IPS DF 6.9 (cell line): ENCODE data around the gene SKI.

Source experiments
- DNase-seq: peaks from one replicate; pipeline ENCODE4 v3.0.0-alpha.2; 2013; ENCODE audit warnings: low read depth, low spot score
- H3K27ac ChIP-seq: one replicate; pipeline ENCODE4 v1.5.1; 2013; ENCODE audit warnings: low read length, control low read depth
- H3K27me3 ChIP-seq: 2 replicates; pipeline ENCODE4 v1.6.1; 2013; ENCODE audit warnings: mild to moderate bottlenecking, low read length; ENCODE audit not compliant: control insufficient read depth, insufficient read depth
- H3K36me3 ChIP-seq: 2 replicates; pipeline ENCODE4 v1.6.1; 2013; ENCODE audit warnings: low read length; ENCODE audit not compliant: control insufficient read depth, insufficient read depth
- H3K4me1 ChIP-seq: 2 replicates; pipeline ENCODE4 v1.6.1; 2013; ENCODE audit warnings: low read length; ENCODE audit not compliant: control insufficient read depth, insufficient read depth
- H3K4me3 ChIP-seq: 2 replicates; pipeline ENCODE4 v1.5.1; 2013; ENCODE audit warnings: mild to moderate bottlenecking, low read length
- H3K9me3 ChIP-seq: 2 replicates; pipeline ENCODE4 v1.6.1; 2013; ENCODE audit warnings: low read length, inconsistent platforms; ENCODE audit not compliant: control insufficient read depth, insufficient read depth
- WGBS: extraction: QIAGEN DNeasy Blood & Tissue Kit; methylation state at CpG from one replicate; pipeline ENCODE4 v1.1.7; 2013; ENCODE audit warnings: mixed read lengths, missing lambda C conversion rate; ENCODE audit not compliant: insufficient read length, insufficient coverage; 5-methylcytosine and 5-hydroxymethylcytosine counted together

Gene SKI

GRCh38 chr1:2221271-2221670, 6.8 kb upstream of the SKI start:
- no peaks in the 10 kb centered on the region for H3K9me3 ChIP-seq
- H3K27me3 ChIP-seq: no peaks in the 10 kb centered on the region
- H3K4me3 ChIP-seq: no peak overlapping the region
- H3K4me1 ChIP-seq: 0 out of 2 replicates have a peak, but pooled peaks cover under 1% of the 10 kb centered on the region
- H3K36me3 ChIP-seq: no peaks in the 10 kb centered on the region
- DNase-seq: no peak
- no peak overlapping the region for H3K27ac ChIP-seq
- no CpG with 5 or more reads among the region's 3 CpGs for WGBS

- Histone ChIP-seq H3K27me3 (no peaks in the 10 kb centered on the region), H3K36me3 (no peaks in the 10 kb centered on the region), H3K27ac (no peak overlapping the region), H3K4me3 (no peak overlapping the region), H3K4me1 (0 out of 2 replicates have a peak, but pooled peaks cover 4% of the 10 kb centered on the region), H3K9me3 (no peaks in the 10 kb centered on the region)
- whole genome bisulfite sequencing: no CpG with 5 or more reads among the region's 7 CpGs
- no peak for DNase-seq
These were observed 3.9 kb upstream of the SKI start for GRCh38 chr1:2224170-2224584.

GRCh38 chr1:2224631-2225428, 3.3 kb upstream of the SKI start:
- peaks cover 4% of the 10 kb centered on the region; the same call in 1 of the 2 replicates for H3K4me1 ChIP-seq
- H3K4me3 ChIP-seq: no peak overlapping the region
- H3K27ac ChIP-seq: no peak overlapping the region
- no CpG with 5 or more reads among the region's 18 CpGs for WGBS
- H3K27me3 ChIP-seq: no peaks in the 10 kb centered on the region
- H3K9me3 ChIP-seq: no peaks in the 10 kb centered on the region
- no peak for DNase-seq
- no peaks in the 10 kb centered on the region; the same call in 1 of the 2 replicates for H3K36me3 ChIP-seq

- peaks cover 15% of the 10 kb centered on the region for H3K4me1 ChIP-seq
- no peaks in the 10 kb centered on the region for H3K9me3 ChIP-seq
- H3K27ac ChIP-seq: no peak overlapping the region
These were observed 1.4 kb upstream of the SKI start for GRCh38 chr1:2226525-2227345.

GRCh38 chr1:2227346-2228156, 568 bp upstream of the SKI start:
- Histone ChIP-seq H3K4me1 (peaks cover 17% of the 10 kb centered on the region), H3K27me3 (no peaks in the 10 kb centered on the region), H3K27ac (no peak overlapping the region), H3K36me3 (no peaks in the 10 kb centered on the region; the same call in 1 of the 2 replicates), H3K9me3 (no peaks in the 10 kb centered on the region), H3K4me3 (peak overlapping the region; percentile 66)
- no peak for DNase-seq
- WGBS: no CpG with 5 or more reads among the region's 129 CpGs

More at GRCh38 chr1:2226525-2227345, 1.4 kb upstream of the SKI start:
- Histone ChIP-seq H3K27me3 (no peaks in the 10 kb centered on the region), H3K36me3 (no peaks in the 10 kb centered on the region; the same call in 1 of the 2 replicates), H3K4me3 (peak overlapping the region; percentile 66)
- DNase-seq: no peak
- no CpG with 5 or more reads among the region's 73 CpGs for WGBS

- no peak overlapping the region for H3K27ac ChIP-seq
- WGBS: no CpG with 5 or more reads among the region's 50 CpGs
- H3K9me3 ChIP-seq: no peaks in the 10 kb centered on the region
- no peaks in the 10 kb centered on the region; the same call in 1 of the 2 replicates for H3K36me3 ChIP-seq
- peaks cover 17% of the 10 kb centered on the region for H3K4me1 ChIP-seq
- no peak for DNase-seq
- H3K4me3 ChIP-seq: peak overlapping the region; percentile 50
- H3K27me3 ChIP-seq: no peaks in the 10 kb centered on the region
These were observed 546 bp downstream of the SKI start for GRCh38 chr1:2228694-2229036.

GRCh38 chr1:2229037-2229864, 1.1 kb downstream of the SKI start:
- peak overlapping the region; percentile 50 for H3K4me3 ChIP-seq
- no peaks in the 10 kb centered on the region for H3K27me3 ChIP-seq
- no CpG with 5 or more reads among the region's 77 CpGs for WGBS
- DNase-seq: no peak
- H3K4me1 ChIP-seq: peaks cover 17% of the 10 kb centered on the region
- H3K27ac ChIP-seq: no peak overlapping the region
- no peaks in the 10 kb centered on the region; the same call in 1 of the 2 replicates for H3K36me3 ChIP-seq
- no peaks in the 10 kb centered on the region for H3K9me3 ChIP-seq

GRCh38 chr1:2229911-2230731, 2.0 kb downstream of the SKI start:
- Histone ChIP-seq H3K36me3 (no peaks in the 10 kb centered on the region; the same call in 1 of the 2 replicates), H3K9me3 (no peaks in the 10 kb centered on the region), H3K27me3 (no peaks in the 10 kb centered on the region), H3K4me1 (peaks cover 19% of the 10 kb centered on the region), H3K27ac (no peak overlapping the region), H3K4me3 (peak overlapping the region; percentile 50)
- no peak for DNase-seq
- no CpG with 5 or more reads among the region's 32 CpGs for WGBS
